ENCODE data around the gene MAEL.

MAEL gene

GRCh38 chr1:167056529-167057231, 67.6 kb downstream of the MAEL start:
- no peak for DNase-seq (ENCODE audit: low read depth)

GRCh38 chr1:167057241-167057688, 68.2 kb downstream of the MAEL start:
- no peak for DNase-seq (ENCODE audit: low read depth)

GRCh38 chr1:167059045-167059808, 70.1 kb downstream of the MAEL start:
- peak; percentile 65 for DNase-seq (ENCODE audit: low read depth)

- no peak for DNase-seq (ENCODE audit: low read depth)
Observed at GRCh38 chr1:167059809-167060107, 70.7 kb downstream of the MAEL start.

- DNase-seq (ENCODE audit: low read depth), result no peak
Observed at GRCh38 chr1:167060141-167061072, 71.3 kb downstream of the MAEL start.

- DNase-seq (ENCODE audit: low read depth), result no peak
Observed at GRCh38 chr1:167061073-167061464, 72.0 kb downstream of the MAEL start.

GRCh38 chr1:167064621-167065020, 75.5 kb downstream of the MAEL start:
- no peak for DNase-seq (ENCODE audit: low read depth)

- no peak for DNase-seq (ENCODE audit: low read depth)
Observed at GRCh38 chr1:167065471-167065870, 76.4 kb downstream of the MAEL start.

GRCh38 chr1:167066333-167067122, 77.4 kb downstream of the MAEL start:
- peak; percentile 79 for DNase-seq (ENCODE audit: low read depth)

- DNase-seq (ENCODE audit: low read depth), result no peak
Observed at GRCh38 chr1:167067904-167068303, 78.8 kb downstream of the MAEL start.

GRCh38 chr1:167068761-167069160, 79.7 kb downstream of the MAEL start:
- no peak for DNase-seq (ENCODE audit: low read depth)

GRCh38 chr1:167071286-167071685, 82.2 kb downstream of the MAEL start:
- DNase-seq (ENCODE audit: low read depth), result no peak

Data from activated T-cell treated with anti-CD3 and anti-CD28 coated beads for 1 hour (primary cell).